Panc1 (cell line): Measurements from ENCODE around the gene EDDM3A. TPM values are rescaled to one million over a fixed set of nuclear protein-coding genes. Genes with fewer than 3 reads are reported as not detected.

Source experiments
- ATAC-seq: fragments of 200-7000 bp; cut with Tn5 transposase; 2 replicates; pipeline ENCODE4 v1.9.1; 2020; ENCODE audit warnings: mild to moderate bottlenecking, moderate library complexity
- BruUV-seq: library from RNA; stranded (reverse); fragments of 400-500 nt; replicated peaks from 2 replicates; lab custom pipeline; 2021; lab: Mats Ljungman, UMichigan
- CTCF ChIA-PET: fragments of 300-600 bp; sonication (Branson Sonifier 250); formaldehyde crosslinking; loops from one replicate; lab custom pipeline; 2022; ENCODE audit warnings: antibody characterized with exemption; lab: Charles Lee
- POLR2A ChIA-PET: fragments of 300-600 bp; sonication (Branson Sonifier 250); formaldehyde crosslinking; loops from one replicate; lab custom pipeline; 2022; ENCODE audit warnings: antibody characterized with exemption; lab: Charles Lee
- DNase-seq: peaks from one replicate; pipeline ENCODE4 v3.0.0-alpha.2; 2010; ENCODE audit warnings: low read depth, low spot score
- H3K27ac ChIP-seq: 2 replicates; pipeline ENCODE4 v1.5.1; 2011; ENCODE audit warnings: mild to moderate bottlenecking, low read length, inconsistent platforms
- H3K27me3 ChIP-seq: fragments of 200-500 bp; sonication (Bioruptor generic); 2 replicates; pipeline ENCODE4 v1.6.0; 2014; ENCODE audit warnings: low read length, inconsistent platforms; ENCODE audit not compliant: control insufficient read depth, insufficient read depth
- H3K36me3 ChIP-seq: fragments of 200-500 bp; sonication (Bioruptor generic); 2 replicates; pipeline ENCODE4 v1.5.1; 2014; ENCODE audit warnings: inconsistent platforms, mild to moderate bottlenecking, low read length, moderate library complexity; ENCODE audit not compliant: control insufficient read depth, insufficient read depth
- H3K4me1 ChIP-seq: 2 replicates; pipeline ENCODE4 v1.5.1; 2011; ENCODE audit warnings: inconsistent platforms, mild to moderate bottlenecking, low read length, moderate library complexity; ENCODE audit not compliant: control insufficient read depth, insufficient read depth
- H3K4me3 ChIP-seq, 2 experiments: 2 replicates each; pipeline ENCODE4 v1.5.1; 2011 to 2012; ENCODE audit warnings: low read depth in 2 of 2, low read length in 2 of 2, mild to moderate bottlenecking in 2 of 2, inconsistent platforms in 1 of 2, moderate library complexity in 1 of 2
- H3K9me3 ChIP-seq: fragments of 200-500 bp; sonication (Bioruptor generic); 2 replicates; pipeline ENCODE4 v1.5.1; 2014; ENCODE audit warnings: low read depth, mild to moderate bottlenecking, inconsistent platforms, low read length, moderate library complexity; ENCODE audit not compliant: control insufficient read depth, insufficient read depth
- CTCF ChIP-seq: fragments of 450-650 bp; IDR thresholded peaks from 2 replicates; pipeline ENCODE4 v1.5.1; 2017; ENCODE audit warnings: mild to moderate bottlenecking
- POLR2AphosphoS5 ChIP-seq: IDR thresholded peaks from 2 replicates; pipeline ENCODE4 v1.6.1; 2012; ENCODE audit warnings: mild to moderate bottlenecking, low read depth, low read length, moderate library complexity
- REST ChIP-seq, 2 experiments: IDR thresholded peaks; 2 replicates each; pipeline ENCODE4 v1.6.1; 2011 to 2012; ENCODE audit warnings: low read depth in 2 of 2, control low read depth in 1 of 2, low read length in 1 of 2, mild to moderate bottlenecking in 1 of 2, moderate library complexity in 1 of 2; ENCODE audit not compliant: insufficient read depth in 1 of 2
- SIN3A ChIP-seq: IDR thresholded peaks from 2 replicates; pipeline ENCODE4 v1.6.1; 2012; ENCODE audit warnings: low read depth, mild to moderate bottlenecking, low read length, moderate library complexity, borderline replicate concordance; ENCODE audit not compliant: insufficient read depth
- TCF7L2 ChIP-seq: IDR thresholded peaks from 2 replicates; pipeline ENCODE4 v1.6.1; 2011; ENCODE audit warnings: mild to moderate bottlenecking, low read depth, low read length, inconsistent platforms
- in situ Hi-C: cut with HindIII; loops from 2 replicates; pipeline ENCODE4 v1.10.0; 2016; ENCODE audit warnings: low sequenced_read_pairs, low pct_unique_long_range_greater_than_20kb
- intact Hi-C: fragments of 100-400 bp; cut with micrococcal nuclease; formaldehyde crosslinking; loops from one replicate; pipeline ENCODE4 v1.10.0; 2022; ENCODE audit not compliant: unreplicated experiment
- total RNA-seq: library from RNA; stranded (reverse); gene quantifications from one replicate; pipeline ENCODE4 v1.2.1, GENCODE V29; 2021; ENCODE audit not compliant: unreplicated experiment

Gene EDDM3A
- total RNA-seq, 1 experiment from 2014 or later: not detected

DNA sequence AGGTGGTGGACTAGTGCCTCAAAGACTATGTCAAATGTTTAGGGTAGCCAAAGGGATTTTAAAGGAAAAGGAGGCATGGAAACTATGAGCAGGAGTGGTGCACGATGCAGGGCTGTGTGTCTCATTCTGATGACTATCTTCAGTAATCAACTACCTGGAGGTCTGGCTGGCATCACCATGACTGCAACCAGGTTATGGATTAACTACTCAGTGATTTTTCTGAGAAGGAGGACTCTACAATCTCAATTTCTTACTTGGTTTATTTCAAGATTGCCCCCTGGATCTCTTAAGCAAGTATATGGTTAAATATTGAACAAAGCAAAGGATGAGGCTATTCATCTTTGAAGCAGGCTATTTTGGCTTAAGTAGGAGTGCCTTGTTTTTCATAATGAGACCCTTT is 19.2 kb upstream of the EDDM3A start:
- ChIA-PET POLR2A (no interaction called here), CTCF (no interaction called here)
- DNase-seq (no peak), ATAC-seq (no peak)
- no peak for TF ChIP-seq POLR2AphosphoS5
- no peak for TF ChIP-seq REST (IDR thresholded peaks at IDR 0.05; ENCODE audit: insufficient read depth in 1 of 2, low read depth in 2 of 2, low read length in 1 of 2)
- no peak for TF ChIP-seq CTCF
- no peak for TF ChIP-seq SIN3A
- TF ChIP-seq TCF7L2: no peak
- H3K4me1 ChIP-seq: no peaks in the 10 kb centered on the region
- no peak overlapping the region for H3K27ac ChIP-seq
- intact Hi-C loops: no loop called here
- no peaks in the 10 kb centered on the region for H3K36me3 ChIP-seq
- no peaks in the 10 kb centered on the region for H3K9me3 ChIP-seq
- no peak overlapping the region for H3K4me3 ChIP-seq
- H3K27me3 ChIP-seq: peaks cover 3% of the 10 kb centered on the region; the same call in 1 of the 2 replicates
- no TSS peak for BruUV-seq
- in situ Hi-C loops: no loop called here

DNA sequence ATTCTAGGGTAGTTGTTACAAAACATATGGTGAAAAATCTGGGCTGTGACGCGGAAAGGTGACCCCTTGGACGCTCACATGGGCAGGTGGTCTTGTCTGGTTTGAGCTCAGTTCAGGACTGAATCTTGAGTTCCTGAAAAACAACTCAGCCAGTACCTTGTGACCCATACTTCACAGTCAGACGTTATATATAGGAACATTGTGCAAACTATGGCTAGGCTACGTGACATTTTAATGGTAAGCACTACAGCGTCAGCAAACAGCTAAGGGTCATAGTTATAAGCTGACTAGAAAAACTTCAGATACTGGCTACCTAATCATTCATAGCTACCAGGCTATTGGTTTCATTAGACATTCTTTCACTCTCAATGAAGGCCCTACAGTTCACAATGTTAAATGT is 14.8 kb upstream of the EDDM3A start:
- CTCF ChIA-PET: no interaction called here
- Histone ChIP-seq H3K4me1 (no peaks in the 10 kb centered on the region), H3K27me3 (peaks cover 3% of the 10 kb centered on the region; the same call in 1 of the 2 replicates), H3K27ac (no peak overlapping the region), H3K4me3 (no peak overlapping the region), H3K36me3 (no peaks in the 10 kb centered on the region), H3K9me3 (no peaks in the 10 kb centered on the region)
- TF ChIP-seq POLR2AphosphoS5 (no peak), TCF7L2 (no peak), SIN3A (no peak), REST (IDR thresholded peaks at IDR 0.05; ENCODE audit: insufficient read depth in 1 of 2, low read depth in 2 of 2, low read length in 1 of 2) (no peak)
- in situ Hi-C loops: no loop called here
- no TSS peak for BruUV-seq
- POLR2A ChIA-PET: no interaction called here
- intact Hi-C loops: no loop called here
- no peak for DNase-seq
- no peak for ATAC-seq
